Measurements from ENCODE around the gene NACA.
"Not testable (repeated sequence)": the region's sequence is repeated elsewhere in the genome, so short reads cannot be mapped to it uniquely, and the experiment has no call there.

NACA gene

GRCh38 chr12:56749359-56749758 lies 24.3 kb upstream of the NACA start:
- Histone ChIP-seq H3K27me3 (replicated peaks; ENCODE audit: control insufficient read depth, insufficient read depth, low read length) (no peaks in the 10 kb centered on the region), H3K4me3 (replicated peaks; ENCODE audit: low read depth, low read length) (no peak overlapping the region), H3K36me3 (ENCODE audit: control insufficient read depth, insufficient read depth, low read length) (no peaks in the 10 kb centered on the region; the same call in none of the 2 replicates)
- no peak for DNase-seq (ENCODE audit: extremely low read depth, insufficient read length)
- TF ChIP-seq CTCF (IDR thresholded peaks at IDR 0.05; ENCODE audit: insufficient read depth, low read length, poor library complexity, severe bottlenecking), result no peak

GRCh38 chr12:56728139-56728861 lies 3.2 kb upstream of the NACA start:
- H3K27me3 ChIP-seq (replicated peaks; ENCODE audit: control insufficient read depth, insufficient read depth, low read length), result no peaks in the 10 kb centered on the region
- peaks cover 1% of the 10 kb centered on the region for H3K36me3 ChIP-seq (ENCODE audit: control insufficient read depth, insufficient read depth, low read length)
- no peak overlapping the region for H3K4me3 ChIP-seq (replicated peaks; ENCODE audit: low read depth, low read length)
- no peak for TF ChIP-seq CTCF (IDR thresholded peaks at IDR 0.05; ENCODE audit: insufficient read depth, low read length, poor library complexity, severe bottlenecking)
- no peak for DNase-seq (ENCODE audit: extremely low read depth, insufficient read length)

DNA sequence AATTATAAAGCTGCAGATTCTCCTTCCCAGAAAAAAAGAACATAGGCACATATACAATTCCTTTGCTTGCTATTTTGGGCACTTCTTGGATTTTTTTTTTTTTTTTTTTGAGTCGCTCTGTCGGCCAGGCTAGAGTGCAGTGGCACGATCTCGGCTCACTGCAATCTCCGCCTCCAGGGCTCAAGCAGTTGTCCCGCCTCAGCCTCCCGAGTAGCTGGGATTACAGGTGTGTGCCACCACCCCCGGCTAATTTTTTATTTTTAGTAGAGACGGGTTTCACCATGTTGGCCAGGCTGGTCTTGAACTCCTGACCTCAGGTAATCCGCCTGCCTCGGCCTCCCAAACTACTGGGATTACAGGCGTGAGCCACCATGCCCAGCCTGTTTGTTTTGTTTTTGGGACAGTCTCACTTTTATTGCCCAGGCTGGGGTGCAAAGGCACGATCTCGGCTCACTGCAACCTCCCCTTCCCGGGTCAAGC lies 1.1 kb upstream of the NACA start:
- H3K36me3 ChIP-seq (ENCODE audit: control insufficient read depth, insufficient read depth, low read length); DNase-seq (ENCODE audit: extremely low read depth, insufficient read length); H3K4me3 ChIP-seq (replicated peaks; ENCODE audit: low read depth, low read length); H3K27me3 ChIP-seq (replicated peaks; ENCODE audit: control insufficient read depth, insufficient read depth, low read length): not testable (repeated sequence)

- H3K4me3 ChIP-seq (replicated peaks; ENCODE audit: low read depth, low read length), result peak overlapping the region; percentile 99
- TF ChIP-seq CTCF (IDR thresholded peaks at IDR 0.05; ENCODE audit: insufficient read depth, low read length, poor library complexity, severe bottlenecking), result no peak
- H3K36me3 ChIP-seq (ENCODE audit: control insufficient read depth, insufficient read depth, low read length), result peaks cover 7% of the 10 kb centered on the region
- H3K27me3 ChIP-seq (replicated peaks; ENCODE audit: control insufficient read depth, insufficient read depth, low read length), result no peaks in the 10 kb centered on the region
- DNase-seq (ENCODE audit: extremely low read depth, insufficient read length), result no peak
Observed at GRCh38 chr12:56725723-56726102, 614 bp upstream of the NACA start.

GRCh38 chr12:56724701-56724971 lies 463 bp downstream of the NACA start:
- no peaks in the 10 kb centered on the region for H3K27me3 ChIP-seq (replicated peaks; ENCODE audit: control insufficient read depth, insufficient read depth, low read length)
- no peak for TF ChIP-seq CTCF (IDR thresholded peaks at IDR 0.05; ENCODE audit: insufficient read depth, low read length, poor library complexity, severe bottlenecking)
- DNase-seq (ENCODE audit: extremely low read depth, insufficient read length), result no peak
- H3K36me3 ChIP-seq (ENCODE audit: control insufficient read depth, insufficient read depth, low read length), result peaks cover 13% of the 10 kb centered on the region
- H3K4me3 ChIP-seq (replicated peaks; ENCODE audit: low read depth, low read length), result peak overlapping the region; percentile 99

DNA sequence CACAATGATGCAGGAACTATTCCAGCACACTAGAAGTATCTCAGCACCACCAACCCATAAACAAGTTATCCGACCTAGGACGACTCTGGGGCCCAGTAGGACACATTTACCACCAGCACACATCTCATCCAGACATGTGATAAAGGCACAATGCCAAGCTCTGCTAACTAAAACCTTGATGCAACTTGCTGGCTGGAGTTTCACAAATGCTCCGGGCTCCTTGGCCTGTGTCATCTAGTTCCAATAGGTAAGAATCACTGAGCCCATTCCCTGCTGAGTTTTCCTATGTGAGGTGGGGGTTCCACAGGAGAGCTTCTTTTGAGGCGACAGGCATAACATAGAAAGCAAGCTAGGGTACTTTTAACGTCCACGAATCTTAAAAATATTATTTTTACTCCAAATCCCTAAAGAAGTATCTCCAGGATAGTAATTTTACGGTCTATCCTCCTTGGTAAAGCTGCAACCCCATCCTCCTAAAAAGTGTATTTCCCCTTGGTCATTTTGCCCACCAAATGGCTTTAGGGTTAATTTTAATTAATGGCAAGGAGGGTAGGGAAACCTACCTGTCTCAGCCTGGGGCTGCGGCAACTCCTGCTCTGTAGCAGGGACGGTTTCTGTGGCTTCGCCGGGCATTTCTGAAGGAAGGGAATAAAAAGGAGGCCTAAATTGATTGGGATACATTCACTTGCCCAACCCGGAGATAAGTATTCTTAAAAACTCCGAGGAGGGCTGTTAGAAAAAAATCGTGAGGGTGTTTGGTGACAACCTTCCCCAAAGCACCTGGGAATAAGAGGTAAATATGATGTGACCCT lies 1.0 kb downstream of the NACA start:
- no peak for DNase-seq (ENCODE audit: extremely low read depth, insufficient read length)
- TF ChIP-seq CTCF (IDR thresholded peaks at IDR 0.05; ENCODE audit: insufficient read depth, low read length, poor library complexity, severe bottlenecking), result no peak
- H3K36me3 ChIP-seq (ENCODE audit: control insufficient read depth, insufficient read depth, low read length), result peaks cover 13% of the 10 kb centered on the region
- no peaks in the 10 kb centered on the region for H3K27me3 ChIP-seq (replicated peaks; ENCODE audit: control insufficient read depth, insufficient read depth, low read length)
- peak overlapping the region; percentile 99 for H3K4me3 ChIP-seq (replicated peaks; ENCODE audit: low read depth, low read length)

Data from GM06990 (cell line).